Neural cell (in vitro differentiated cells): ENCODE measurements around the gene OR1E2. TPM values are rescaled to one million over a fixed set of nuclear protein-coding genes. Genes with fewer than 3 reads are reported as not detected.

Experiments used
- H2AFZ ChIP-seq: fragments of 200-600, 300-800 bp; sonication (generic), shearing (Covaris generic); 2 replicates; pipeline ENCODE4 v1.6.0; 2014; ENCODE audit warnings: low read depth, mild to moderate bottlenecking, antibody characterized with exemption, low read length, moderate library complexity
- H3F3A ChIP-seq: fragments of 200-600 bp; shearing (Covaris generic); 2 replicates; pipeline ENCODE4 v1.6.1; 2016; ENCODE audit warnings: mild to moderate bottlenecking, moderate library complexity, mixed read lengths, antibody characterized with exemption, low read length; ENCODE audit not compliant: insufficient read depth, poor library complexity, severe bottlenecking
- H3K27ac ChIP-seq: fragments of 200-600, 300-800 bp; sonication (generic), shearing (Covaris generic); 2 replicates; pipeline ENCODE4 v1.5.1; 2014; ENCODE audit warnings: mild to moderate bottlenecking, low read length, moderate library complexity
- H3K27me3 ChIP-seq: fragments of 300-800, 200-600 bp; sonication (generic), shearing (Covaris generic); 2 replicates; pipeline ENCODE4 v1.6.0; 2014; ENCODE audit warnings: mild to moderate bottlenecking, low read depth, low read length, moderate library complexity; ENCODE audit not compliant: insufficient read depth
- H3K36me3 ChIP-seq: fragments of 300-800, 200-600 bp; sonication (generic), shearing (Covaris generic); 2 replicates; pipeline ENCODE4 v1.5.1; 2014; ENCODE audit warnings: mild to moderate bottlenecking, antibody characterized with exemption, low read length, moderate library complexity; ENCODE audit not compliant: insufficient read depth
- H3K4me2 ChIP-seq: fragments of 300-800, 200-600 bp; sonication (generic), shearing (Covaris generic); 2 replicates; pipeline ENCODE4 v1.6.0; 2014; ENCODE audit warnings: mild to moderate bottlenecking, low read length
- H3K4me3 ChIP-seq: fragments of 300-800, 200-600 bp; sonication (generic), shearing (Covaris generic); 2 replicates; pipeline ENCODE4 v1.5.1; 2014; ENCODE audit warnings: mild to moderate bottlenecking, low read length, moderate library complexity
- H3K79me2 ChIP-seq: fragments of 200-600 bp; shearing (Covaris generic); replicated peaks from 2 replicates; pipeline ENCODE4 v1.6.0; 2014; ENCODE audit warnings: mild to moderate bottlenecking, low read length, moderate library complexity; ENCODE audit not compliant: insufficient read depth
- H3K9ac ChIP-seq: fragments of 300-800, 200-600 bp; sonication (generic), shearing (Covaris generic); 2 replicates; pipeline ENCODE4 v1.6.1; 2016; ENCODE audit warnings: mild to moderate bottlenecking, low read length, mixed read lengths
- H3K9me2 ChIP-seq: fragments of 200-600 bp; shearing (Covaris generic); 2 replicates; pipeline ENCODE4 v1.6.1; 2016; ENCODE audit warnings: mild to moderate bottlenecking, low read length, mixed read lengths; ENCODE audit not compliant: insufficient read depth
- H3K9me3 ChIP-seq: fragments of 200-600, 300-800 bp; sonication (generic), shearing (Covaris generic); 2 replicates; pipeline ENCODE4 v1.6.1; 2016; ENCODE audit warnings: mild to moderate bottlenecking, mixed run types, low read length, moderate library complexity, mixed read lengths
- H4K20me1 ChIP-seq: fragments of 200-600 bp; shearing (Covaris generic); 2 replicates; pipeline ENCODE4 v1.6.1; 2016; ENCODE audit warnings: mild to moderate bottlenecking, mixed run types; ENCODE audit not compliant: insufficient read depth
- CTCF ChIP-seq: fragments of 450-650 bp; IDR thresholded peaks from 2 replicates; pipeline ENCODE4 v1.5.1; 2014; ENCODE audit warnings: antibody characterized with exemption, mild to moderate bottlenecking, moderate library complexity; ENCODE audit not compliant: poor library complexity, severe bottlenecking
- EP300 ChIP-seq: fragments of 450-650 bp; conservative IDR thresholded peaks from 2 replicates; pipeline ENCODE4 v1.6.1; 2014; ENCODE audit warnings: antibody characterized with exemption, mild to moderate bottlenecking, moderate library complexity; ENCODE audit not compliant: poor library complexity, severe bottlenecking
- EZH2 ChIP-seq: fragments of 200-600, 300-800 bp; shearing (Covaris generic), sonication (generic); IDR thresholded peaks from 2 replicates; pipeline ENCODE4 v1.6.1; 2014; ENCODE audit warnings: antibody characterized with exemption, low read length, borderline replicate concordance, mild to moderate bottlenecking; ENCODE audit not compliant: insufficient read depth, poor library complexity, severe bottlenecking
- MXI1 ChIP-seq: fragments of 450-650 bp; conservative IDR thresholded peaks from 2 replicates; pipeline ENCODE4 v1.6.1; 2014; ENCODE audit warnings: antibody characterized with exemption, mild to moderate bottlenecking; ENCODE audit not compliant: poor library complexity, severe bottlenecking
- POLR2AphosphoS5 ChIP-seq: IDR thresholded peaks from 2 replicates; pipeline ENCODE4 v1.6.1; 2012
- RAD21 ChIP-seq: fragments of 450-650 bp; conservative IDR thresholded peaks from 2 replicates; pipeline ENCODE4 v1.6.1; 2014; ENCODE audit warnings: antibody characterized with exemption, mild to moderate bottlenecking, moderate library complexity
- SMC3 ChIP-seq: fragments of 450-650 bp; conservative IDR thresholded peaks from 2 replicates; pipeline ENCODE4 v1.6.1; 2014; ENCODE audit warnings: antibody characterized with exemption, mild to moderate bottlenecking, moderate library complexity; ENCODE audit not compliant: poor library complexity
- TAF1 ChIP-seq: IDR thresholded peaks from 2 replicates; pipeline ENCODE4 v1.6.1; 2012; ENCODE audit warnings: low read depth
- polyA plus RNA-seq: library from polyadenylated mRNA; depleted of rRNA; stranded (reverse); fragments of >200 nt; gene quantifications from 2 replicates; pipeline ENCODE4 v1.2.3, GENCODE V29; 2014
- TF ChIP-seq, protein P1 (sequence below): IDR thresholded peaks from 2 replicates; pipeline ENCODE4 v1.6.1; 2012; ENCODE audit warnings: borderline replicate concordance

The OR1E2 gene
- polyA plus RNA-seq, 1 donor from 2014 or later = not detected

DNA sequence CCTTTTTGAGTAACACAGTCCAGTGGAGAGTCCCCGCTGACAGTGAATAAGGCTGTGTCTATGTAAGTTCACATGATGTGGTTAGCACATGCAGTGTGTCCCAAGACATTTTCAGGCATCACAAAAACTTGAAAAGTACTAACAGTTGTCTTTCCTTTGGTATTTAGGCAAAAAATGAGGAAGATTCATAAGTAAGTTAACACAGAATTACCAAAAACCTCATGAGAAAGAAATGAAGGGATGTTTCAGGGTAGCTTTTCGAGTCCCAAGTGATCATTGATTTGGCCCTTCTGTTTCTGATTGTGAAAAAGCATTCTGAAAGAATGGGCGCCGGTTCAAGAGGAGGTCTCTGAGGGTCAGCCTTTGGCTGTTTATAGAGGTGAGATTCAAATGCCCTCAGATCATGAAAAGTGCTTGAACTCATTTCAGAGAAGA lies 41.6 kb upstream of the OR1E2 start:
- Histone ChIP-seq H3K9ac (no peak overlapping the region), H3K9me3 (no peaks in the 10 kb centered on the region), H3K4me3 (no peak overlapping the region), H3K4me2 (no peak overlapping the region), H3F3A (no peaks in the 10 kb centered on the region), H2AFZ (no peak overlapping the region), H3K79me2 (no peaks in the 10 kb centered on the region), H3K27me3 (no peaks in the 10 kb centered on the region), H3K27ac (no peak overlapping the region), H4K20me1 (no peaks in the 10 kb centered on the region), H3K9me2 (no peaks in the 10 kb centered on the region), H3K36me3 (no peaks in the 10 kb centered on the region)
- TF ChIP-seq SMC3 (no peak), CTCF (no peak), EZH2 (no peak), TAF1 (no peak), POLR2AphosphoS5 (no peak), MXI1 (no peak), RAD21 (no peak), EP300 (no peak)
- TF ChIP-seq, protein P1, sequence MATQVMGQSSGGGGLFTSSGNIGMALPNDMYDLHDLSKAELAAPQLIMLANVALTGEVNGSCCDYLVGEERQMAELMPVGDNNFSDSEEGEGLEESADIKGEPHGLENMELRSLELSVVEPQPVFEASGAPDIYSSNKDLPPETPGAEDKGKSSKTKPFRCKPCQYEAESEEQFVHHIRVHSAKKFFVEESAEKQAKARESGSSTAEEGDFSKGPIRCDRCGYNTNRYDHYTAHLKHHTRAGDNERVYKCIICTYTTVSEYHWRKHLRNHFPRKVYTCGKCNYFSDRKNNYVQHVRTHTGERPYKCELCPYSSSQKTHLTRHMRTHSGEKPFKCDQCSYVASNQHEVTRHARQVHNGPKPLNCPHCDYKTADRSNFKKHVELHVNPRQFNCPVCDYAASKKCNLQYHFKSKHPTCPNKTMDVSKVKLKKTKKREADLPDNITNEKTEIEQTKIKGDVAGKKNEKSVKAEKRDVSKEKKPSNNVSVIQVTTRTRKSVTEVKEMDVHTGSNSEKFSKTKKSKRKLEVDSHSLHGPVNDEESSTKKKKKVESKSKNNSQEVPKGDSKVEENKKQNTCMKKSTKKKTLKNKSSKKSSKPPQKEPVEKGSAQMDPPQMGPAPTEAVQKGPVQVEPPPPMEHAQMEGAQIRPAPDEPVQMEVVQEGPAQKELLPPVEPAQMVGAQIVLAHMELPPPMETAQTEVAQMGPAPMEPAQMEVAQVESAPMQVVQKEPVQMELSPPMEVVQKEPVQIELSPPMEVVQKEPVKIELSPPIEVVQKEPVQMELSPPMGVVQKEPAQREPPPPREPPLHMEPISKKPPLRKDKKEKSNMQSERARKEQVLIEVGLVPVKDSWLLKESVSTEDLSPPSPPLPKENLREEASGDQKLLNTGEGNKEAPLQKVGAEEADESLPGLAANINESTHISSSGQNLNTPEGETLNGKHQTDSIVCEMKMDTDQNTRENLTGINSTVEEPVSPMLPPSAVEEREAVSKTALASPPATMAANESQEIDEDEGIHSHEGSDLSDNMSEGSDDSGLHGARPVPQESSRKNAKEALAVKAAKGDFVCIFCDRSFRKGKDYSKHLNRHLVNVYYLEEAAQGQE = no peak

DNA sequence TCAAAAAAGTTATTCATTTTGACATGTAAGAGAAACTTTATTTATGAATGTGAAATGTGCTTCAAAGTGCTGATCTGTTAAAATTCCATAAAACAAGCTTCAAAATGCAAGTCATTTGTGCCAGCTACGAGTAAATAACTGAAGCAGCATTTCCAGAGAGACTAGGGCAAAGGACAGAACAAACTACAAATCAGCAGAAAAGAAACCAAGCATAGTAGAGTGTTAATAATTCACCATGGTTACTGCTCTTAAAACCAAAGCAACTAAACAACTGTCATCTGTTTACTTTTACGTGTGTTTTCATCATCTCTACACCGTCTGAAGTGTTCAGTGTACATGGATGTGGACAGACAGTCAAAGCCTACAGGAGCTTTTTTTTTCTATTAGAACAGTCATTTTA lies 40.6 kb upstream of the OR1E2 start:
- Histone ChIP-seq H3K79me2 (no peaks in the 10 kb centered on the region), H4K20me1 (no peaks in the 10 kb centered on the region), H2AFZ (no peak overlapping the region), H3K27me3 (no peaks in the 10 kb centered on the region), H3K4me2 (no peak overlapping the region), H3K4me3 (no peak overlapping the region), H3K9me2 (no peaks in the 10 kb centered on the region), H3K9me3 (no peaks in the 10 kb centered on the region), H3K9ac (no peak overlapping the region), H3K27ac (no peak overlapping the region), H3F3A (no peaks in the 10 kb centered on the region), H3K36me3 (no peaks in the 10 kb centered on the region)
- TF ChIP-seq EP300 (no peak), SMC3 (no peak), RAD21 (no peak), TAF1 (no peak), EZH2 (no peak), MXI1 (no peak)
